T-helper 22 cell (primary cell): ENCODE results near the gene TRIP6.
"Not testable (repeated sequence)": the region's sequence is repeated elsewhere in the genome, so short reads cannot be mapped to it uniquely, and the experiment has no call there.

Source experiments
- DNase-seq: peaks from one replicate; pipeline ENCODE4 v3.0.0-alpha.2; 2020; ENCODE audit warnings: low read depth

The TRIP6 gene

GRCh38 chr7:100837099-100837836 lies 29.9 kb upstream of the TRIP6 start:
- peak; percentile 49 for DNase-seq

- DNase-seq, result no peak
These were observed 27.8 kb upstream of the TRIP6 start for GRCh38 chr7:100839361-100839760.

DNA sequence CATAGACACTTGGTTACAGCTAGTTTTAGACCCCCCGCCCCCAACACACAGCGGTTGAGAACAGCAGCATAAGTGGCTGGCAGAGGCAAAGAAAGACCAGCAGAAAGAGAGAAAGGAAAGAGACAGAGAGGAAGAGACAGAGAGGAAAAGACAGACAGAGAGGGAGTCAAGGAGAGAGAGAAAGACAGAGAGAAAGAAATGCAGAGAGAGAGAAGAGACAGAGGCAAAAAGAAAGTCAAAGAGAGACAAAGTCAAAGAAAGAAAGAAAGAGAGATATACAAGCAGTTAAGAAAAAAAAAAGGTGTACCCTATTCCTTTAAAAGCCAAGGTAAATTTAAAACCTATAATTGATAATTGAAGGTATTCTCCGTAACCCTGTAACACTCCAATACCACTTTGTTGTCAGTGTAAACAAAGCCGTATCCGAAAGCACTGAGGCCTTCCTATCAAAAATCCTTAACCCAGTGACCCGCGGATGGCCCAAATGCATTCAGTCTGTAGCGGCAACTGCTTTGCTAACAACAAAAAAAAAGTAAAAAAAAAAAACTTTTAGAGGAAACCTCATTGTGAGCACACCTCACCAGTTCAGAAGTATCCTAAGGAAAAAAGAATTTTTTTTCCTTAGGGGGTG lies 26.6 kb upstream of the TRIP6 start:
- DNase-seq, result no peak

DNA sequence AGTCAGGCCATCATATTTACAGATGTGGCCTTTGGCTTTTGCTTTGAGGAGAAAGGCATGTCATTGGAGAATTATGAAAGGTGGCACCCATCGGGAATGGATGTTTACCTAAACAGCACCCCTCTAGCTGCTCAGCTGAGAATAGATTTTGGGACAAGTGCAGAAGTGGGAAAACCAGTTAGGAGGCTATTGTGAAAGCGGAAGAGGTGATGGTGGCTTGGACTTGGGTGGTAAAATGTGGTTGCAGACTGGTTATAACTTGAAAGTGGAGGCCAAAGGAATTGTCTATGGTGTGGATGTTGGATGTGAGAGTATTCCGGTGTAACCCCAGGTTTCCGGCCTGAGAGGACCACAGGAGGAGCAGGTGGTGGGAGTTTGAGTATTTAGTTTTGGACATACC lies 19.8 kb upstream of the TRIP6 start:
- no peak for DNase-seq

DNA sequence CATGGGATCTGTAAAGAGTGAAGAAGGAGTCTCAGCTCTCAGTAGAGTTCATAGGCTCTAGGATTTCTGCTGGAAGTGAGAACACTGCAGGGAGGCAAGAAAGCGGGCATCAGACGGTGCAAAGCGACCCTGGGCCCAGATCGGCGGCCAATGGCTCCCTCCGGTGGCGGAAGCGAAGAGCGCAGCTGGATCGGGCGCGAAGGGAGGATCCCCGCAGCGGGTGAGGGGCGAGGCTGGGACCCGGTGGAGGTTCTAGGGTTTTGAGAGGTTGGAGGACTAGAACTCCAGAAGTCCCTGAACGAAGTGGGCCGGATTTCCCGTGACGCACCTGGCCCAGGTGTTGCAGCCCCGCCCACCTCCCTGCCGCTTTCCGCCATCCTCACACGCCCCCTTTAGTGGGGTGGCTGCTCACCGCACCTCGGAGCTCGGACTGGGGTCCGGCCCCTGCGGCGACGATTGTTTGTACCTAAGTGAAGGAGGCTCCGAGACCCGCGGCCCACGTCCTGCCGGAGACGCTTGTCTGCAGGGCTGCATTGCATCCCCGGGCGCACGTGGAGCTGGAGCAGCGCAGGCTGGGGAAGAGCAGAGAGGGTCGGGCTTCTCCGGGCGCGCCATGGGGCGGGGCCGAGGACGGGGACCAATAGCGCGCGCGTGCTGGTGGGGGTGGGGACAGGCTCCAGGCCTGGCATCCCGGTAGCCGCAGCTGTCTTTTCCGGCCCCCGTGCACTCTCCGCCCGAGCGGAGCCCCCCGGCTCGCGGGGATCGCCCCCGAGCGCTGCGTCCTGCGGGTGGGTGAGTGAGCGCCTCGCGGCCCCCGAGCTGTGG lies 14.9 kb upstream of the TRIP6 start, which contains the start of gene SLC12A9:
SLC12A9 (plus strand) TSS at position 666 of the 825 bp plus-strand sequence. CDS start 1,485 bp downstream, outside the sequence.
- peak; percentile 80 for DNase-seq

- no peak for DNase-seq
These were observed 12.9 kb upstream of the TRIP6 start for GRCh38 chr7:100854146-100854895.

- not testable (repeated sequence) for DNase-seq
These were observed 12.3 kb upstream of the TRIP6 start for GRCh38 chr7:100854899-100855298.

DNA sequence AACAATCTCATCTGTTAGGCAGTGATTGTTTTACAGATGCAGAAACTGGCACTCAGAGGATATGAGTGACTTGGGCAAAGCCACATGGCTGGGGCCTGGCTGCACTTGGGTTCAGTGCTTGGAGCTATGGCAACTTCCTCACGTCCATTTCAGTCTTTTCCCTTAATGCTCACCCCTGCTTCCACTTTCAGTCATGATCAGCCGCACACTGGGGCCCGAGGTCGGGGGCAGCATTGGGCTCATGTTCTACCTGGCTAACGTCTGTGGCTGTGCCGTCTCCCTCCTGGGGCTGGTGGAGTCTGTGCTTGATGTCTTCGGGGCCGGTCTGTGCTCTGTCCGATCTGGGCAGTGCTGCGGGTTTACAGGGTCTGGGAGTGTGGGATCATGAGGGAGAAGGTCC lies 11.7 kb upstream of the TRIP6 start:
- DNase-seq, result no peak

DNA sequence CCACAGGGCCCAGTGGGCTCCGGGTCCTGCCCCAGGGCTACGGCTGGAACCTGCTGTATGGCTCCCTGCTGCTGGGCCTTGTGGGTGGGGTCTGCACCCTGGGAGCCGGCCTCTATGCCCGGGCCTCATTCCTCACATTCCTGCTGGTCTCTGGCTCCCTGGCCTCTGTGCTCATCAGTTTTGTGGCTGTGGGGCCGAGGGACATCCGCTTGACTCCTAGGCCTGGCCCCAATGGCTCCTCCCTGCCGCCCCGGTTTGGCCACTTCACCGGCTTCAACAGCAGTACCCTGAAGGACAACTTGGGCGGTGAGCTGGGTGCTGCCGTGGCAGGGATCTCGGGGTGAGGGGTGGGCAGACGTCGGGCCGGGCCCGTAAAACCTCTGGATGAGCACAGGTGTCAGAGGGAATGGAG lies 10.3 kb upstream of the TRIP6 start:
- DNase-seq, result no peak

- DNase-seq, result no peak
These were observed 7.3 kb upstream of the TRIP6 start for GRCh38 chr7:100859856-100860255.

DNA sequence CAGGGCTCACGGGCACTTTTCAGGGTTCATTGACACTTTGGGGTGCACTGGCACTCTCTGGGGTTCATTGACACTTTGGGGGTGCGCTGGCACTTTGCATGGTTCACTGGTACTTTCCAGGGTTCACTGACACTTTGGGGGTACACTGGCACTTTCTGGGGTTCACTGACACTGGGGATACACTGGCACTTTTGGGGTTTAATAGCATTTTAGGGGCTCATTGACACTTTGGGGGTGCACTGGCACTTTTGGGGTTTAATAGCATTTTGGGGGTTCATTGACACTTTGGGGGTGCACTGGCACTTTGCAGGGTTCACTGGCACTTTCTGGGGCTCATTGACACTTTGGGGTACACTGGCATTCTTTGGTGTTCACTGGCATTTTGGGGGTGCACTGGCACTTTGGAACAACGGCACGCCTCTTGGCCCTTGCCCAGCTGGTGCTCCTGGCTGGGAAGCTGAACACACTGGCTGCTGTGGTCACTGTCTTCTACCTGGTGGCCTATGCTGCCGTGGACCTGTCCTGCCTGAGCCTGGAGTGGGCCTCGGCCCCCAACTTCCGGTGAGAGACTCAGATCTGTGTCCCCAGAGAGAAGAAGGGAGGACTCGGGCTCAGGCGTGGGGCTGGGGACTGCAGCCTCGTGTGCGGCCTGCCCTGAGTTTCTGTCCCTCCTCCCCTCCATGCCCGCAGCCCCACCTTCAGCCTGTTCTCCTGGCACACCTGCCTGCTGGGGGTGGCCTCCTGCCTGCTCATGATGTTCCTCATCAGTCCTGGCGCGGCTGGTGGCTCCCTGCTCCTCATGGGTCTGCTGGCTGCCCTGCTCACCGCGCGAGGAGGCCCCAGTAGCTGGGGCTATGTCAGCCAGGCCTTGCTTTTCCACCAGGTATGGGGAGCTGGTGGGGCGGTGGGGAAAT lies 6.2 kb upstream of the TRIP6 start:
- DNase-seq, result no peak

GRCh38 chr7:100861616-100861985 lies 5.6 kb upstream of the TRIP6 start:
- no peak for DNase-seq

- DNase-seq, result no peak
These were observed 3.7 kb upstream of the TRIP6 start for GRCh38 chr7:100863406-100863950.

GRCh38 chr7:100864263-100864845 lies 2.8 kb upstream of the TRIP6 start:
- DNase-seq, result no peak

GRCh38 chr7:100865372-100865911 lies 1.7 kb upstream of the TRIP6 start:
- DNase-seq, result no peak

GRCh38 chr7:100865938-100866728 lies 1.1 kb upstream of the TRIP6 start:
- DNase-seq, result no peak

DNA sequence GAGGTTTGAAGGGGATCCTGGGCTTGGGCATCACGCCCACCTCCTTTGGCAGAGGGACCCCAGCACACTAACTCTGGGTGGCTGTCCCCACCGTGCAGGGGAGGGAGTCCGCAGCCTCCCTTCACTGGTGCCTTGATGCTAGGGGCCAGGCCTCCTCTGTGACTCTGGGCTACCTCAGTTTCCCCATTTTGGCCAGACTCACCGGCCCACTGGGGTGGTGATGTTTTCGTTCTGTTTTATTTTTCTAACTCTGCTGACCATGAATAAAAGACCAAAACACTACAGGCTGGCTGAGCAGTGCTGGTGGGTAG lies 503 bp upstream of the TRIP6 start:
- DNase-seq, result no peak

- DNase-seq, result no peak
These were observed 744 bp downstream of the TRIP6 start for GRCh38 chr7:100867776-100868485.
